Neutrophil (primary cell): ENCODE measurements around the gene AKAP1.

ENCODE experiments used
- H3K27ac ChIP-seq: fragments of 200-600 bp; sonication (generic); 2 replicates; pipeline ENCODE4 v1.5.1; 2016; ENCODE audit warnings: mild to moderate bottlenecking, moderate library complexity
- H3K27me3 ChIP-seq: fragments of 200-600 bp; sonication (generic); 2 replicates; pipeline ENCODE4 v1.6.0; 2016; ENCODE audit warnings: mild to moderate bottlenecking
- H3K36me3 ChIP-seq: fragments of 200-600 bp; sonication (generic); 2 replicates; pipeline ENCODE4 v1.5.1; 2017
- H3K4me1 ChIP-seq, 2 experiments: fragments of 200-600 bp in 1 of 2; sonication (generic) in 1 of 2; 1 replicate in 1 of 2; 2 replicates in 1 of 2; pipeline versions ENCODE4 v1.5.1 to v1.6.1; 2013 to 2016; ENCODE audit warnings: low read depth in 1 of 2, low read length in 1 of 2, mild to moderate bottlenecking in 1 of 2, moderate library complexity in 1 of 2; ENCODE audit not compliant: control insufficient read depth in 1 of 2, insufficient read depth in 1 of 2
- H3K4me3 ChIP-seq, 2 experiments: fragments of 200-600 bp in 1 of 2; sonication (generic) in 1 of 2; 1 replicate in 1 of 2; 2 replicates in 1 of 2; pipeline ENCODE4 v1.5.1; 2013 to 2016; ENCODE audit warnings: low read depth in 1 of 2, low read length in 1 of 2, mild to moderate bottlenecking in 1 of 2, moderate library complexity in 1 of 2
- H3K9me3 ChIP-seq: fragments of 200-600 bp; sonication (generic); 2 replicates; pipeline ENCODE4 v1.5.1; 2016
- CTCF ChIP-seq: fragments of 200-600 bp; sonication (generic); IDR thresholded peaks from 2 replicates; pipeline ENCODE4 v1.5.1; 2016; ENCODE audit warnings: antibody characterized with exemption

The AKAP1 gene

GRCh38 chr17:57106836-57107497 lies 21.9 kb downstream of the AKAP1 start:
- no peak overlapping the region for H3K4me3 ChIP-seq
- no peaks in the 10 kb centered on the region for H3K27me3 ChIP-seq
- no peaks in the 10 kb centered on the region for H3K4me1 ChIP-seq
- TF ChIP-seq CTCF: no peak
- peaks cover 3% of the 10 kb centered on the region for H3K36me3 ChIP-seq
- no peaks in the 10 kb centered on the region for H3K9me3 ChIP-seq
- no peak overlapping the region for H3K27ac ChIP-seq

- Histone ChIP-seq H3K27ac (no peak overlapping the region), H3K9me3 (no peaks in the 10 kb centered on the region), H3K36me3 (peaks cover 3% of the 10 kb centered on the region), H3K27me3 (no peaks in the 10 kb centered on the region), H3K4me3 (no peak overlapping the region), H3K4me1 (no peaks in the 10 kb centered on the region)
- no peak for TF ChIP-seq CTCF
These were observed 22.6 kb downstream of the AKAP1 start for GRCh38 chr17:57107498-57108101.

GRCh38 chr17:57108671-57109392 lies 23.8 kb downstream of the AKAP1 start:
- Histone ChIP-seq H3K27me3 (no peaks in the 10 kb centered on the region), H3K36me3 (peaks cover 3% of the 10 kb centered on the region), H3K4me1 (no peaks in the 10 kb centered on the region), H3K4me3 (no peak overlapping the region), H3K27ac (no peak overlapping the region), H3K9me3 (no peaks in the 10 kb centered on the region)
- no peak for TF ChIP-seq CTCF

- no peak for TF ChIP-seq CTCF
- H3K27ac ChIP-seq: no peak overlapping the region
- no peaks in the 10 kb centered on the region for H3K9me3 ChIP-seq
- no peaks in the 10 kb centered on the region for H3K4me1 ChIP-seq
- H3K36me3 ChIP-seq: peaks cover 3% of the 10 kb centered on the region
- no peak overlapping the region for H3K4me3 ChIP-seq
- no peaks in the 10 kb centered on the region for H3K27me3 ChIP-seq
These were observed 24.5 kb downstream of the AKAP1 start for GRCh38 chr17:57109393-57110151.

- Histone ChIP-seq H3K27ac (no peak overlapping the region), H3K4me3 (no peak overlapping the region), H3K27me3 (no peaks in the 10 kb centered on the region), H3K36me3 (peaks cover 3% of the 10 kb centered on the region), H3K9me3 (no peaks in the 10 kb centered on the region), H3K4me1 (no peaks in the 10 kb centered on the region)
- TF ChIP-seq CTCF: no peak
These were observed 25.1 kb downstream of the AKAP1 start for GRCh38 chr17:57110152-57110542.
